Measurements from ENCODE around the gene ALKAL2.

- TF ChIP-seq CTCF (IDR thresholded peaks at IDR 0.05) (no peak), POLR2A (IDR thresholded peaks at IDR 0.05) (no peak)
These were observed at the start of gene ALKAL2 for GRCh38 chr2:287911-288757.
